Measurements from ENCODE around the gene SMOC1.

SMOC1 gene

DNA sequence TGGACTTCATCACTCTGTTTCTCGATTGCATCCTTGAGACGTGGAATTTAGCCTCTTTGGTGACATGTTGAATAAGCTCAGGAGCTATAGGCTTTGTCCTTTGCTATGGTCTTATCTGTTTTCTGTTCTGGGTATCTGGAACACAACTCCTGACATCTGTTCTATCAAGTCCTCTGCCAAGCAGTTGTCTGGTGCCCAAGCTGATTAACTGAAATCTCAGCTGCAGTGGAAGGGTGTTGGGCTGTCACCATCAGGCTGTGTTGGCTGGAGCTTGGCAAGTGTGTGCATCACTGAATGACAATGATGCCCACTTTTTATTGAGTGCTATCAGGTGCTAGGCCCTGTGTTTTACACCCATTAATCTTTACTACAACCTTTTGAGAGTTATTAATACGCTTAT lies 77.8 kb downstream of the SMOC1 start:
- no peak for DNase-seq (ENCODE audit: low read depth)
- TF ChIP-seq CTCF (IDR thresholded peaks at IDR 0.05; ENCODE audit: insufficient read depth, low read depth, low read length, missing control alignments), result no peak
- H3K4me3 ChIP-seq (ENCODE audit: low read depth, low read length), result no peak overlapping the region

- H3K4me3 ChIP-seq (ENCODE audit: low read depth, low read length), result no peak overlapping the region
- no peak for DNase-seq (ENCODE audit: low read depth)
- TF ChIP-seq CTCF (IDR thresholded peaks at IDR 0.05; ENCODE audit: insufficient read depth, low read depth, low read length, missing control alignments), result no peak
Observed at GRCh38 chr14:69957986-69958385, 78.8 kb downstream of the SMOC1 start.

GRCh38 chr14:69959136-69959535 lies 79.9 kb downstream of the SMOC1 start:
- TF ChIP-seq CTCF (IDR thresholded peaks at IDR 0.05; ENCODE audit: insufficient read depth, low read depth, low read length, missing control alignments), result no peak
- no peak for DNase-seq (ENCODE audit: low read depth)
- no peak overlapping the region for H3K4me3 ChIP-seq (ENCODE audit: low read depth, low read length)

DNA sequence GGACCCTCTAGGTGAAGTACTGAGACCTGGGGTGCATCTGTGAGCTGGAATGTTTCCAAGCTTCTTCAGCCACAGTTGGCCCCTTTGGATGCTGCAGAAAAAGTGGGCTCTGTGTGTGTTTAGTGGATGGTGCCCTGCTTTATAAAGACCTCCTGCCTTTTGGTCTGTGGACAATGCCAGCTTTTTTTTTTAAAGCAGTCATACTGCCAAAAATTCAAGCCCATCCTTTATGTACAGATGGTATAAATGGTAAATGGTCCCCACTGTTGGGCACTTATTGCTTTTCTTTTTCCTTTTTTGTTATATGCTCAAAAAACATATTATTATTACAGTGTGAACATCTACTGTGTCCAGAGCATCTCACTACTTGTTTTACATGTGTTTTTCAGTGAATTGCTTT lies 81.1 kb downstream of the SMOC1 start:
- no peak for TF ChIP-seq CTCF (IDR thresholded peaks at IDR 0.05; ENCODE audit: insufficient read depth, low read depth, low read length, missing control alignments)
- no peak overlapping the region for H3K4me3 ChIP-seq (ENCODE audit: low read depth, low read length)
- no peak for DNase-seq (ENCODE audit: low read depth)

DNA sequence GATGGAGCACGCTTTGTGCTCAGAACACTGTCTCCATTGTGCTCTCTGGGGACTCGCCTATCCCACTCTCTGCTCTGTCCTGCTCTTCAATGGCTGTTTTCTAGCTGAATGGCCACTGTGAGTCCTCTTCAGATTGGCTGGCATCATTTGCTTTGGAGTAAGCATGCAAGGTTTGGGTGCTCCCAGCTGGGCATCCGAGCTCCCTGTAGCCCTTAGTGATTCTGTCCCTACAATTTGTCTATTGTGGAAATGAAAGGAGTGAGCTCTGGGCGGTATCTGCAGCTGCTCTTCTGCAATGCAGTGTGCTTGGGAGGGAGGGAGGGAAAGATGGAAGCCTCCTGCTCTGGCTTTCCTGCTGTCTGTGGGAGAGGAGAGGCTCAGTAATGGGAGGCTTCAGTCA lies 84.8 kb downstream of the SMOC1 start:
- no peak overlapping the region for H3K4me3 ChIP-seq (ENCODE audit: low read depth, low read length)
- no peak for TF ChIP-seq CTCF (IDR thresholded peaks at IDR 0.05; ENCODE audit: insufficient read depth, low read depth, low read length, missing control alignments)
- DNase-seq (ENCODE audit: low read depth), result no peak

DNA sequence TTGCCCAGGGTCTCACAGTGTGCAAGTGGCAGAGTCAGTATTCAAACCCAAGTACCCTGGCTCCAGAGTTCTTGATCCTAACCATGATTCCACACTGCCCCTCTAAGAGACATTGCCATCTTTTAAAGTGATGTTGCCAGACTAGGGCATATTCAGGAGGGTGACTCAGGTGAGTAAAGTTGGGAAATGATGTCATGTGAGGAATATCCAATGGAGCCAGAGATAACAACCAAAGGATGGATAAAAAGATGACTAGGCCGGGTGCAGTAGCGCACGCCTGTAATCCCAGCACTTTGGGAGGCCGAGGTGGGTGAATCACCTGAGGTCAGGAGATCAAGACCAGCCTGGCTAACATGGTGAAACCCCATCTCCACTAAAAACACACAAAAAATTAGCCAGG lies 85.6 kb downstream of the SMOC1 start:
- no peak overlapping the region for H3K4me3 ChIP-seq (ENCODE audit: low read depth, low read length)
- DNase-seq (ENCODE audit: low read depth), result no peak
- TF ChIP-seq CTCF (IDR thresholded peaks at IDR 0.05; ENCODE audit: insufficient read depth, low read depth, low read length, missing control alignments), result no peak

- no peak for DNase-seq (ENCODE audit: low read depth)
- no peak overlapping the region for H3K4me3 ChIP-seq (ENCODE audit: low read depth, low read length)
- no peak for TF ChIP-seq CTCF (IDR thresholded peaks at IDR 0.05; ENCODE audit: insufficient read depth, low read depth, low read length, missing control alignments)
Observed at GRCh38 chr14:69968132-69968531, 88.9 kb downstream of the SMOC1 start.

Data from GM12865 (cell line).